HG03108 (cell line): ENCODE results near the gene AFM.

Experiments
- ATAC-seq: cut with Tn5 transposase; IDR thresholded peaks from one replicate; pipeline ENCODE4 v1.9.1; 2021; ENCODE audit warnings: moderate library complexity; ENCODE audit not compliant: unreplicated experiment

The AFM gene

DNA sequence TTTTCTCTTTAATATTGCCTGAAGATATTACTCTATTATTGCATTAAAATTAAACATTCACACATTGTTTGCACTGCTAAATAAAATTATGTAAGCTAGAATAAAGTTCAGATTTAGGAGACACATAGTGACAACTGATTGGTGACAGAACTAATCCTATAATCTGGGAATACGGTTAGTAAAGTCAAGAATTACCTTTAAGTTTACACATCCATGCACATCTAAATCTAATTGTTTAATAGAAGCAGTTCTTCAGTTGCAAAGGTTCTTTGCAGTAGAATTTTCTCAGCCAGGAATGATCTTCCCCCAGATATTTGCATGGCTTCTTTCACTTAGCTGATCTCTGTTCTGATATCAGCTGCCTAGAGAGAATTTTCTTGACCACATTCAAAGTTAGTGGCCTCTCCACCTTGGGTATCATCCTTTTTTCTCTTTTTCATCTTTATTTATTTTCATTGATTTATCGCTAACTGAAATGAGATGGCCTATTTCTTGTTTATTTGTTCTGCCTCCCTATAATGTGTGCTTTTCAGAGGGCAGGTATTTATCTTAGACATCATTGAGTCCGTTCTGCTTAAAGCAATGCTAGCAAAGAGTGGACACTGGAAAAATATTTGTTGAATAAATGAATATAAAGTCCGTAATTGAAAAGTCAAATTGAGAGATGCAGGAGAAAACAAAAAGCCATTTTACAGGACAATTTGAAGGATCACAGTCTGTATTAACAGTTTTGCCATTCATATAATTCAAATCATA lies 32.9 kb upstream of the AFM start:
- ATAC-seq, result no peak

DNA sequence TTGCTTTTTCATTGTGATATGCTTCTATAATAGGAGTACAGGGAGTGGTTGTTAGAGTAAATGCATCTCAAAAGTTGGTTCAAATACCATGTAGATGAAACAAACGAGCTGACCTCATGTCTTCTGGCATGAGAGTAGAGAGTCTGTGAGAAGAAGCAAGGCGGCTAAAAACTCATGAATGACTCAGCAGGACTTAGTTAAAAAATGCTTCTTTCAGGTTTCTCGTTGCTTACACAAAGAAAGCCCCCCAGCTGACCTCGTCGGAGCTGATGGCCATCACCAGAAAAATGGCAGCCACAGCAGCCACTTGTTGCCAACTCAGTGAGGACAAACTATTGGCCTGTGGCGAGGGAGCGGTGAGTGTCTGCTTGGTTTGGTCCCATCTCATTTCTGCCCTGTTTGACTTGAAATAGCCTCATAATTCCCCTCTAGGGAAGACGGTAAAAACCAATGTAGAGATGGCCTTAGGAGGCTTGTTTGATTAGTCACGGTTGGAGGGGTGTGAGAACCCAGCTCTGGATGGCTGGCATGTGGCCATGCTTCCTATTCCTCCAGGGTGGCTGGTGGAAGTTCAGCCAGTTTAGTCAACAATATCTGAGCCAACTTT lies 31.0 kb upstream of the AFM start:
- ATAC-seq, result no peak

DNA sequence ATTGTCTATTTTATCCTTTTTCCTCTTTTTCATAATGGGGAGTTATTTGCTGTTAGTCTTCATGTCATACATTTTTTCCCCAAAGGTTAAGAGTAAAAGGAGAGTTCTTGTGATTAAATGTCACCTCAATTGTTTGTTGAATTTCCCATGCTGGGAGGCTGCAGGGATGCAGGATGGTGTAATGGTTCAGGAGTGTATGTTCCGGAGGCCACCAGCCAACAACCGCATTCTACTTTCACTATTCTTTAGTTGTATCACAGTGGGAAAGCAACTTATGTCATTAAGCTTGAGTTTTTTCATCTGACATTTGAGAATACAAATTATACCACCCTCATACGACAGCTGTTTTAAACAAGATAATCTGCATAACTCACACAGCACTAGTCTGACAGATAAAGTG lies 30.1 kb upstream of the AFM start:
- no peak for ATAC-seq

DNA sequence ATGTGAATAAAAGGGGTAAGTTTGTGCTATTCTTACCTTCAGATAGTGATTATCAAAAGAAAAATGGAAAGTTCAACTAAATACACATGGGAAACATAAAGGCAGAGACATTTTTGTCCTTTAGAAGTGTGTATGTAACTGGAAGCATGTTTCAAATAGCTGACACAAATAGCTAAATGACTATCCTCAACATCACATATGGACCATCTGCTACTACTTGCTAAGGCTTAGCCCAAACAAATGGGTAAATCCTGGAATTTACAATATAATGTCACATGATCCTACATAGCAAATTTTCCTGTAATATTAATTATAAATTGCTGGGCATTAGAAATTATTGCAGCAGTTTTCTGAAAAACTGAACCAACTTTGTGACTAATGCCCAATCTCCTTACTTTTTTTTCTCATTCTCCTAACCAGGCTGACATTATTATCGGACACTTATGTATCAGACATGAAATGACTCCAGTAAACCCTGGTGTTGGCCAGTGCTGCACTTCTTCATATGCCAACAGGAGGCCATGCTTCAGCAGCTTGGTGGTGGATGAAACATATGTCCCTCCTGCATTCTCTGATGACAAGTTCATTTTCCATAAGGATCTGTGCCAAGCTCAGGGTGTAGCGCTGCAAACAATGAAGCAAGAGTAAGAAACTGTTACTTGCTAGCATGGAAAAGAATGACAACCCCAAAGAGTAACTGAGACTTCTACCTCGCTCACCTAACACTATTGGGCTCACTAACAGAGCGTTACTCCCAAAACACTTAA lies 29.4 kb upstream of the AFM start:
- ATAC-seq, result no peak

DNA sequence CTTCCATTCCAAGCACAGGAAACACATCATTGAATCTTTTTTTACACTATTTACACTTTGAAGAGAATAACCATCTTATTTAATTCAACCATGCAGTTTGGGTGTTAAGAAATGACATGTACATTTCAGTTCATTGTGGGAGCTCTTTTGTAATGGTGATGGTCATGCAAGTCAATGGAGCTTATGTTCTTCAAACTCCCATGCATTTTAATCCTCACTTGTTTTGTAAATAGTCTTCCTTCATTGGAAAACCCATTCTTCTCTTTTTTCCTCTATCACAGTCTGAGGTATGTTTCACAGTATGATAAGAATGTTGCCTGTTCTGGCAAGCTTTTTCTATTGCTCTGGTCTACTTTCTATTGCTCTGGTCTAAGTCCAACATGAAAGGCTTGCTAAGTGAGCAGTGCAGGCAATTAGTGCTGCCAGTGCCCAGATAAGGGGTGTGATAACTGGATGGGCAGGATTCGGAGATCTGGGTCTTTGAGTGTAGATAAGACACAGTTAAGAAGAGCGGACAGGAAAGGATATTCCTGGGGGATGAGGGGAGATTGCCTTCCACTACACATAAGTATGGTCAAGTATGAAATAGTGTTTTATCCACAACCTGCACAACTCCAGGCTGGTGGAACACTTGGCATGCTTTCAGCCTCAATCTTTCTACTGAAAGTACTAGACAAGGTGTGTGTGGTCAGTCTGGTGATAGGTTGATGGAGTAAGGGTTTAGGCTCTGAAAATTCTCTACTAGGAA lies 28.4 kb upstream of the AFM start:
- ATAC-seq, result no peak

DNA sequence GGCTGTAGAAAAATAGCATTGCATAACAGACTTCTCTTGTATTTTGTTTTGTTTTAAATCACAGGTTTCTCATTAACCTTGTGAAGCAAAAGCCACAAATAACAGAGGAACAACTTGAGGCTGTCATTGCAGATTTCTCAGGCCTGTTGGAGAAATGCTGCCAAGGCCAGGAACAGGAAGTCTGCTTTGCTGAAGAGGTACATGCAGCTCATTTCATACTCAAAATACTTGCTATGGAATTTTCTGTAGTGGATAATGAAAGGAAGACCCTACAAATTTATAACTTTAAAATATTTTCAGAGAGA lies 27.9 kb upstream of the AFM start:
- ATAC-seq, result no peak

DNA sequence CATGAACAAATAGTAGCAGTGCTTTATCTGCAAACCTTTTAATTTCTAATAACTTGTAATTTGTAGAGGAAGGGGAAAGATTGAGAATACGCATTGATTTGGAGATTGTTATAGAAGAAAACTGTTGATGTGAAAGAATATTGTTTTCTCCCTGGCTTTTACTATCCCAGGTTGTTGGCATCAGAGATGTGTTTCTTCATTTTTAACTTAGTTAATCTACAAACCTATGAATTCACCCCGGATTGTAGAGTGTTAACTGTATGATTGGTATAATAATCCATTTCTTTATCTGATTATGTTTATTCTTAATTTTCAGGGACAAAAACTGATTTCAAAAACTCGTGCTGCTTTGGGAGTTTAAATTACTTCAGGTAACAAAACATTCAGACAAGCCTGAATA lies 26.6 kb upstream of the AFM start:
- no peak for ATAC-seq

DNA sequence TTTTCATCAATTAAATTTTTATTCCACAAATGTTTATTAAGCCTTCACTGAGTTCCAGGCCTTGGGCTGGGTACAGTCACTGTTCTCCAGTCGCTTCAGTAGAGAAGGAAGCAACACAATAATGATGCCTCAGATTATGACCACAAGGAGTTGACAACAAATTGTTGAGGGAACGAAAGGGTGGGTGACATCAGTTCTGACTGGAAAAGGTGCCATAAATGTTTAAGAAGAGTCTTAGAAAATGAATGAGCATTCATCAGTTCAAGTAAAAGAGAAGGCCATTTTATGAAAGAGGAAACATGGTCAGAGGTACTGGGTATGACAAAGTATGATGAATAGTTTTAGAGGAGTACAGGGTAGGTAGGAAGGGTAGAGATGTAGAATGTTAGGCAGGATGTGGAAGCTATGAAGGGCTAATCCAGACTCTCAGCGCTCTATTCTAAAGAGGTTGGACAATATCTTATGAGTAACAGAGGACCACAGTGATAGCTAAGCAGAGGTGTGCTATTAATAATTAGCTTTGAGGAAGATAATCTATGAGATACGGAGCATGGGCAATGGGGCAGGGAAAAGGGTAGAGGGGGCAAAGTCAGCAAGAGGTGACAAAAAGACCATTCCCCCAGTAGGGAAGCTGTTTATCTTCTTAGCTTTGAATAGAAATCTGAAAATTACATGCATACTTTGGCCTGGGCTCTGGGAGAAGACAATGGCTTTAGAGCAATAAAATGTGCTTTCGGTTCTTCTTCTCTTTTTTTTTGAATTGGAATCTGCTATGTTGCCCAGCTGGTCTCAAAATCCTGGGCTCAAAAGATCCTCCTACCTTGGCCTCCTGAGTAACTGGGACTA lies 25.1 kb upstream of the AFM start:
- ATAC-seq, result no peak

DNA sequence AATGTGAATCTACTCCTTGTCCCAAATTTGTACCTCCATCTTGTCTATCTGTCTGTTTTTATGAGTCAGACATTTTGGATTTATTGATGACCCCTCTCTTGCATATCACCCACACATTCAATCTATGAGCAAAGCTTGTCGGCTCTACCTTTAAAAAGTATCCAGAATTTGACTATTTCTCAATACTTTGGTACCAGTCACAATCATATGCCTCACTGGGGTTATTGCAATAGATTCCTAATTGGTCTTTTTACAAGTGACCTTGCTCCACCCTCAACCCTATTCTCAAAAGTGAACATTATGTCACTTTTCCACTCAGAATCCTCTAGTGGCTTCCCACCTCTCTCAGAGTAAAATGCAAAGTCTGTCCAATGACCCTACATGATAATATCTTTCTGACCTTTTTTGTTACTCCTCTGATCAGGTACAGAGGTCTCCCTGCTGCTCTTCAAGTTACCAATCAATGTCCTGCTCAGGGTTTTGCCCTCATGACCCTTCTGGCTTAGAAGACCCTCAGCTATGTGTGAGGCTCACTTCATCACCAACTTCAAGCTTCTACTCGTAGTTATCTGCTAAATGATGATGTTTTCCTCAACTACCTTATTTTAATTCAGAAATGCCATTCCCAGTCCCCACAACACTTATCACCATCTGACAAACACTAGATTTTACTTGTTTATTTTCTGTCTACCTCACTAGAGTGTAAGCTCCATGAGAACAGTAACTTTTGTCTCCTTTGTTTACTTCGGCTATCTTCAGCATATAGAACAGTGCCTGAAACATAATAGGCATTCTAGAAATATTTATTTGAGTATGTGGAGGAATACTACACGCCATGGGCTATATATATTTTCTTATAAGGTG lies 23.1 kb upstream of the AFM start:
- no peak for ATAC-seq

DNA sequence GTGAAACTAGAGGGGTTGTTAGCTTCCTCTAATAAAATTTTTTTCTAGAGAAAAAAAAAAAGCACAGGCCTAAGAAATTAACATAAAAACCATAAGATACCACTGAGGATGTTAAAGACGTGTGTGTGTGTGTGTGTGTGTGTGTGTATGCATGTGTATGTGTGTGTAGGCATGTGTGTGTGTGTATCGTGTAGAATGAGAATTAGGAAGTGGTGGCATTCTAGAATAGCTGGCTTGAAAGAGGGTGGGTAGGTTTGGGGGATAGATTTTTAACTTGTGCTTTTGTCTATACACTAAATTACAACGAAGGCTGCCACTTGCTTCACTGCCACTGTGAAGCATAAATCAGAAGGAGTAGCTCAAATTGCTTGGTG lies 22.5 kb upstream of the AFM start:
- ATAC-seq, result no peak

DNA sequence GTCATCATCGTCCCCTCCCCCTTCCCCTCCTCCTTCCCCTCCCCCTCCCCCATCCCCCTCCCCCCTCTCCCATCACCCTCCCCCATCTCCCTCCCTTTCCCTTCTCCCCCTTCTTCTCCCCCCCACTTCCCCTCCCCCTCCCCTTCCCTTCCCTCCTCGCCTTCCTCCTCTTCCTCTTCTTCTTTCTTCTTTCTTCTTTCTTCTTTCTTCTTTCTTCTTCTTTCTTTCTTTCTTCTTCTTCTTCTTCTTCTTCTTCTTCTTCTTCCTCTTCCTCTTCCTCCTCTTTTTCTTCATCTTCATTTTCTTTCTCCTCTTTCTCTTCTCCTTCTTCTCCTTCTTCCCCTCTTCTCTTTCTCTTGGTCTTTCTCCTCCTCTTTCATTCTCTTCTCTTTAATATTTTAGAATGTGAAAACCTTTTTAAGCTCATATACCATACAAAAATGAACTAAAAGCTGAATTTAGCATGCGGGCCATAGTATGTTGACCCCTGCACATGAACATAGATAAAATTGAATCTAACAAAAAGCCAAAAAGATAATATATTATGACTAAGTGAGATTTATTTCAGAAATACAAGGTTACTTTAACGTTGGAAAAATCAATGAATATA lies 20.5 kb upstream of the AFM start:
- no peak for ATAC-seq

DNA sequence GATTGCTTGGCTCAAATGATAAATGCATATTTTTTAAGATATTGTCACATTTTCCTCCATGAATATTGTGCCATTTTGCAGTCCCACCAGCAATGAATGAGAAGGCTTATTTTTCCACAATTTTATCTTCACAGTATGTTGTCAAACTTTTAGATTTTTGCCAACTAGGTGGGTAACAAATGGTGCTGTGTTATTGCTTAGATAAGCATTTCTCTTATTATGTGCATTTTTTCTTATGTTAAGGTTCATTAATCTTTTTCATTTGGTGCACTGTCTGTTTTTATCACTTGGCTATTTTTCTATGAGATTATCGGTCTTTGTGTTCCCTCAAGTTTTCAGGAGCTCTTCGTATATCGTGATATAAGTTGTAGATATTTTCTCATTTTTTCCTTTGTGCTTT lies 13.4 kb upstream of the AFM start:
- no peak for ATAC-seq

DNA sequence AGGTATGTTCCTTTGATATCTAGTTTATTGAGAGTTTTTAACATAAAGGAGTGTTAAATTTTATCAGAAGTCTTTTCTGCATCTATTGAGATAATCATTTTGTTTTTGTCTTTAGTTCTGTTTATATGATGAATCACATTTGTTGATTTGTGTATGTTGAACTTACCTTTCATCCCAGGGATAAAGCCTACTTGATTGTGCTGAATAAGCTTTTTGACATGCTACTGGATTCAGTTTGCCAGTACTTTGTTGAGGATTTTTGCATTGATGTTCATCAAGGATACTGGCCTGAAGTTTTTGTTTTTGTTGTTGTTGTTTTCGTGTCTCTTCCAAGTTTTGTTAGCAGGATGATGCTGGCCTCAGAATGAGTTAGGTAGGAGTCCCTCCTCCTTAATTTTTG lies 10.8 kb upstream of the AFM start:
- ATAC-seq, result no peak

DNA sequence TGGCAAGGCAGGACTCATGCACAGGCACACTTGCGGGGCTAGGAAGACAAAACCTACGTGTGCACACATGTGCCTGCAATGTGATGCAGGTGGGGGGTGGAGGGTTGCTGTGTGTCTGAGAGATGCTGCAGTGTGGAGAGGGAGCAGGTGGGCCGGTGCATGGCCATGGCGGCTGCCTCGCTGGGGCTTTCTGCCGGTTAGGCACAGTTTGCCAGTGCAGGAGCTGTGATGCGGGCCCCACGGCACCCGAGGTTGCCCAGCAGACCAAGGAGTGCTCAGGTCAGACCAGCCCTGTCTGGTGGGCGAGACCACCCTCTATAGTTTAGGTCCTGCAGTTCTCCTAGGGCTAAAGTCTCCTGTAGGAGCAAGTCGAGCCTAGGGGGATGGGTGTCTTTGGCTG lies 4.4 kb upstream of the AFM start:
- ATAC-seq, result no peak

DNA sequence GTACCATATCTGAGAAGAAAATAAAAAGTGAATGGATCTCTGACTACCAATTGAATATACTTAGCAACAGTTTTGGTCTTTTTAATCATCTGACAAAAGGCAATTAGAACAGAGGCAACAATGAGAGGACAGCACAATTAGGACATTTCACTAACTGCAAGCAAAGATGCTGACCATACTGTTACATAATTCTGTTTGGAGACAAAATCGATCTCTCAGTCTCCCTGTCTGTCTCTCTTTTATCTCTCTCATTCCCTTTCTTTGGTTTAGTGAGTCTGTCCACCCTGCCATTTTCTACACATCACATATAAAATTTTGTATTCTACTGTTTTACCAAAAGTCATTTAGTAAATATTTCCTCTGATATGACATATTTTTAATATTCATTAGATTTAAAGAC lies 2.2 kb upstream of the AFM start:
- ATAC-seq, result no peak

DNA sequence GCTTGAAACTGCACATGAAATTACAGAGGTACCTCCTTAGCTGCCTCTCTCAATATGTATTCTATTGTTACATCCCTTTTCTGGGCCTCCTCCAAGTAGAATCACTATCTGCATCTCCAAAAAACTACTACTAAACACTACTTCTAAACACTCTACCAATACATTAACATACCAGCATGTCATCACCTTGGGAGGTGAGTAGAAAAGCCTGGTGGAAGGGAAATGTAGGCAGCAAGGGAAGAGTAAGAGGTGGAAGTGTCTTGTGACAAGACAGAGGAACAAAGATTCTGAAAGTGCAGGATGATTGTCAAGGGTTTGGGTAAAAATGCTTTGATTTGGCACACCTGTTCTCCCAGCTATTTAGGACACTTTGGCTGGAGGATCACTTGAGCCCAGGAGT lies 3.5 kb downstream of the AFM start:
- ATAC-seq, result no peak

DNA sequence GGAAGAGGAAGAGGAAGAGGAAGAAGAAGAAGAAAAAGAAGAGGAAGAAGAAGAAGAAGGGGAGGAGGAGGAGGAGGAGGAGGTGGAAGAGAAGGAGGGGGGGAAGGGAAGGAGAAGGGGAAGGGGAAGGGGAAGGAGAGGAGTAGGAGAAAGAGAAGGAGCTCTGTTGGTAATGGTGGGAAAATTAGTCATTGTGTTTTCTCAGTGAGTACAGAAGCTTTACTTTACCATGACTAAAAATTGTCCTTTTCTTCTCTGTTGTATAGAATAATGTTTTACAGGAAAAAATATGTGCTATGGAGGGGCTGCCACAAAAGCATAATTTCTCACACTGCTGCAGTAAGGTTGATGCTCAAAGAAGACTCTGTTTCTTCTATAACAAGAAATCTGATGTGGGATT lies 4.1 kb downstream of the AFM start:
- no peak for ATAC-seq

DNA sequence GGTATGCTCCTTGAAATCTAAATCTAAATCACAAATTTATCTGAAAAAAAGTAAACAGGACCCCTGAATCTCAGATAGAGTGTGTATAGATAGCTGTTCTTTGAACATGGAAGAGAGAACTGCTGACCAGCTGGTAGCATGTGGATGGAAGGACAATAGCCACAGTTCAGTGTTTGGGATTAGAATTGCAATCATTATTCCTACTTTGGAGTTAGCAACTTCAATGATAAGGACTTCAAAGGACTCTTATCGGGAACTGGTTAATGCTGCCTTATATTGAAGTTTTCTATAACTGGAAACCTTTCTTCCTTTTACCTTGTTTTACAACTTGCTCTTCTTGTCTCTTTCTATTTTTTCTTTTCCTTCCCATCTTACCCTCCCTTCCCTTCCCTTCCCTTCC lies 5.0 kb downstream of the AFM start:
- no peak for ATAC-seq

DNA sequence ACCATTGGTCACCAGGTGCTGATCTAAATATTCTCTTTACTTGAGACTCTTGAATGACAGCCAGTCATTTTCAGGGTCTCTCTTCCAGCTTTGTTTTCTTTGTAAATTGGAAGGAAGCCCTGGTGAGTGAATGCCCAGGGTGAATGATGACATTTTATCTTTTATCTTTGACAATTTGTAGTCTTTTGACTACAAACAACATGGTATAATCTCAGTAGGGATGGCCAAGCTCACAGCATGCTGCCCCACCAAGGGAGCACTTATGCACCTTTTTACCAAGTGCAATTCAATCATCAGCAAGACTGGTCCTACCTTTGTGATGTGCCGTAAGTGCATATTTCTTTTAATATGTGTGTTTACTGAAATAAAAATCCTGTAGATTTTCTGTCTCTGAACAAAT lies 5.7 kb downstream of the AFM start:
- no peak for ATAC-seq
